Thymus (tissue), 11 donors: ENCODE data around the gene SV2A. TPM values are rescaled to one million over a fixed set of nuclear protein-coding genes. Genes with fewer than 3 reads are reported as not detected.
"Not testable (repeated sequence)": the region's sequence is repeated elsewhere in the genome, so short reads cannot be mapped to it uniquely, and the experiment has no call there.

Experiments used
- DNase-seq, 9 donors: peaks; one replicate each; pipeline ENCODE4 v3.0.0-alpha.2; 2013; ENCODE audit warnings: low spot score in 9 of 9, low read depth in 6 of 9, missing footprints in 1 of 9
- H3K27ac ChIP-seq, 2 donors: one replicate each; pipeline ENCODE4 v1.5.1; 2013; ENCODE audit warnings: control low read depth in 1 of 2, low read depth in 1 of 2, low read length in 1 of 2, mild to moderate bottlenecking in 1 of 2, moderate library complexity in 1 of 2
- H3K27me3 ChIP-seq, 2 donors: one replicate each; pipeline ENCODE4 v1.5.1; 2013; ENCODE audit warnings: low read length in 1 of 2; ENCODE audit not compliant: control insufficient read depth in 2 of 2, insufficient read depth in 1 of 2
- H3K36me3 ChIP-seq, 2 donors: one replicate each; pipeline ENCODE4 v1.5.1; 2013; ENCODE audit warnings: low read length in 1 of 2, mild to moderate bottlenecking in 1 of 2, moderate library complexity in 1 of 2; ENCODE audit not compliant: control insufficient read depth in 2 of 2, insufficient read depth in 2 of 2
- H3K4me1 ChIP-seq, 2 donors: one replicate each; pipeline ENCODE4 v1.5.1; 2013; ENCODE audit warnings: low read length in 2 of 2; ENCODE audit not compliant: control insufficient read depth in 2 of 2, insufficient read depth in 2 of 2
- H3K4me3 ChIP-seq, 2 donors: one replicate each; pipeline ENCODE4 v1.5.1; 2013; ENCODE audit warnings: low read length in 2 of 2, control low read depth in 1 of 2, mild to moderate bottlenecking in 1 of 2
- H3K9me3 ChIP-seq, 2 donors: one replicate each; pipeline ENCODE4 v1.5.1; 2013; ENCODE audit warnings: low read length in 1 of 2, mild to moderate bottlenecking in 1 of 2; ENCODE audit not compliant: control insufficient read depth in 2 of 2, insufficient read depth in 1 of 2
- WGBS: extraction: QIAGEN DNeasy Blood & Tissue Kit; methylation state at CpG from one replicate; pipeline ENCODE4 v1.1.7; 2013; 5-methylcytosine and 5-hydroxymethylcytosine counted together
- polyA plus RNA-seq: library from polyadenylated mRNA; stranded (reverse); fragments of 200-250 nt; gene quantifications from one replicate; pipeline ENCODE4 v1.2.3, GENCODE V29; 2013
- total RNA-seq: library from RNA; stranded (reverse); fragments of 120-200 nt; gene quantifications from one replicate; pipeline ENCODE4 v1.2.4, GENCODE V29; 2013
- donor health status: healthy.

The SV2A gene
- total and polyA plus RNA-seq, 2 donors, result 1.8 to 2.0 TPM

DNA sequence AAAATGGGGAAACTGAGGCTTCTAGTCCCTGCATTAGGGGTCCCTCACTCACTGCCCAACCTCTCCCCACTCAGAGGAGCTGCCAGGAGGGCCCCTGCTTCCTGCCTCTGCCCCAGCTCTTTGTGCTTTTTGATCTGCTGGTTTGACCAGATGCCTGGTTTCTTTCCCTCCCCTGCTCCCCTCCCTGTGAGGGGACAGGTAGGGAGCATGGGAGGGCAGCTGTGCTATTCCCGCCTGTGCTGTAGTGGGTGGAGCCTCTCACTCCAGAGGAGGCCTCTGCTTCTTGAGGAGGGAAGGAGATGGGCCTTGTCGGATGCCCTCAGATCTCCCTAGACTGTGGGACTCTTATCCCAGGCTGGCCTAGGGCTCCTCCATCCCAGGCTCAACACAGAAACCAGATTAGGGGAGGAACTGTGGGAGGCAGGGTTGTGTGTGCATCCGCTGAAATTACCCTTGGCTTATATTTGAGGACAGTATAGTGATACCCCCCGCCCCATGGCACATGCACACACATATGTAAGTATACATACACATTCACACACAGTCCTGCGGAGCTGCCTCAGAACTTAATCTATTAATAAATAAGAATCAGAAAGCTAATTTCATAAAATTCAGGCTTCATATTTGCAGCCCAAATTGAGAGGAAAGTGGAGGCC lies 13.7 kb downstream of the SV2A start:
- WGBS, result 97% methylated on average over 5 of the region's 5 CpGs
- H3K9me3 ChIP-seq, result no peaks in the 10 kb centered on the region
- H3K27ac ChIP-seq, result no peak overlapping the region
- no peak overlapping the region for H3K4me3 ChIP-seq
- H3K4me1 ChIP-seq, result peaks cover 9 to 13% of the 10 kb centered on the region in 2 donors
- DNase-seq, result no peak
- H3K27me3 ChIP-seq, result no peaks in the 10 kb centered on the region
- H3K36me3 ChIP-seq, result peaks cover 13 to 14% of the 10 kb centered on the region in 2 donors

DNA sequence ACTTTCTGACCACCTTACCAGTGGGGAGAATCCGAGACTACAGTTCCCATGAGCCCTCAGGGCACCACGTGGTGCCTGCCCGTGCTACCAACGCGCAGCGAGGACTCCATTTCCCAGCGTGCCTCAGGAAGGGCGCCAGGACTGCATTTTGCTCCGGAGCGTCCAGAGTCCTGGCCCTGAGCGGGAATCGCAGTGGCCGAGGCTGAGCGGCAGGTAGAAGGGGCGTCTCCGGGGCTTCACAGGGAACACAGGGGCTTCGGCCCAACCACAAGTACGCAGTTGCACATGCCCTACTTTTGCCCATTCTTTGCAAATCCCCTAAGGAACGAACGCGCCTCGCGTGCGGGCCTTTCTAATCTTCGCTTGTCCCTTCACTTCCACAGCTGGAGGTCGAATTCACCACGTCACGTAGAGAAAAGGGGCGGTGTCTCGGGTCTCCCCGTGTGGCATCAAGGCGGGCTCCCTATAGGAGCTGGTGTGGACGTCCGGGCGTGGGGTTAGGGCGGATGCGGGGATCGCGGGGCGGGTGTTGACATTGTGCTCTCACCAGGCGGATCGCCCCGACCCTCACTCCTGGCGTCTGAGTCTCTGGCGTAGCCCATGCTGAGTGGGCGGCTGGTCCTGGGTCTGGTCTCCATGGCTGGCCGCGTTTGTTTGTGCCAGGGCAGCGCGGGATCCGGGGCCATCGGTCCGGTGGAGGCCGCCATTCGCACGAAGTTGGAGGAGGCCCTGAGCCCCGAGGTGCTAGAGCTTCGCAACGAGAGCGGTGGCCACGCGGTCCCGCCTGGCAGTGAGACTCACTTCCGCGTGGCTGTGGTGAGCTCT lies 18.0 kb downstream of the SV2A start, which contains the start of gene BOLA1:
Gene BOLA1, plus strand, starts transcription at position 109 of the 825 bp plus-strand sequence. Its CDS starts 492 bp downstream, at position 601.
- 14% methylated on average over 65 of the region's 65 CpGs for WGBS
- peak; percentile 73 to 92 (median 80) for DNase-seq
- Histone ChIP-seq H3K27me3 (no peaks in the 10 kb centered on the region), H3K27ac (peak within 1 kb of the TSS; percentile 80 to 82), H3K9me3 (no peaks in the 10 kb centered on the region), H3K4me1 (peaks cover 10 to 14% of the 10 kb centered on the region in 2 donors), H3K4me3 (peak within 1 kb of the TSS; percentile 82 to 96), H3K36me3 (peaks cover 0 to 8% of the 10 kb centered on the region in 2 donors)

DNA sequence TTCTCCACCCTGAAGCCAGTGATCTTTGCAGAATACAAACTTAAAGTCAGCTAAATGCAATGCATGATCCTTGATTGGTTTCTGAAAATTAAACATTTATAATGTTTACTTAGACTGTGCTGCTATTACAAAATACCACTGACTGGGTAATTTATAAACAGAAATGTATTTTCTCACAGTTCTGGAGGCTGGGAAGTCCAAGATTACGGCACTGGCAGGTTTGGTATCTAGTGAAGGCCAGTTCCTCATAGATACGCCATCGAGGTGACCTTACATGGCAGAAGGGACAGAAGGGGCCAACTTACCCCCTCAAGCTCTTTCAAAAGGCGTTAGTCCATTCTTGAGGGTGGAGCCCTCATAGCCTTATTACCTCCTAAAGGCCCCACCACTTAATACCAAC lies 21.1 kb downstream of the SV2A start:
- Histone ChIP-seq H3K27ac (no peak overlapping the region), H3K4me3 (no peak overlapping the region), H3K27me3 (no peaks in the 10 kb centered on the region), H3K9me3 (no peaks in the 10 kb centered on the region), H3K36me3 (no peaks in the 10 kb centered on the region), H3K4me1 (peaks cover 10 to 14% of the 10 kb centered on the region in 2 donors)
- no peak for DNase-seq
- WGBS, result 84% methylated on average over 4 of the region's 4 CpGs

DNA sequence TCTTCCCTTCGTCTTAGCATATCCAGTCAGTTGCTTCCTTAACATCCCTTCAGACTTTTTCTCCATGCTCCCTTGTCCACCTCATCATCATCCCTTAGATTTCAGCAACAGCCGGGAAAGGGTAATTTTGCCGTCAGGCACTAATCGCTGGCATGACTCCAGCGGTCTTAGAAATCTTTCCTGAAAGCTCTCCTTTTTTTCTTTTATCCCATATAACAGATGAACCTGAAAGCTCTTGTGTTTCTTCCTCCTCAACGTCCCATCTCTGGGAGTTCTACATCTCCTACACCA lies 28.7 kb downstream of the SV2A start:
- 62% methylated on average over 6 of the region's 6 CpGs for WGBS
- H3K27ac ChIP-seq, result peak overlapping the region; percentile 96 to 98
- peak overlapping the region; percentile 49 to 71 for H3K4me3 ChIP-seq
- no peaks in the 10 kb centered on the region for H3K9me3 ChIP-seq
- no peaks in the 10 kb centered on the region for H3K36me3 ChIP-seq
- H3K4me1 ChIP-seq, result peaks cover 5 to 30% of the 10 kb centered on the region in 2 donors
- no peaks in the 10 kb centered on the region for H3K27me3 ChIP-seq
- no peak for DNase-seq

DNA sequence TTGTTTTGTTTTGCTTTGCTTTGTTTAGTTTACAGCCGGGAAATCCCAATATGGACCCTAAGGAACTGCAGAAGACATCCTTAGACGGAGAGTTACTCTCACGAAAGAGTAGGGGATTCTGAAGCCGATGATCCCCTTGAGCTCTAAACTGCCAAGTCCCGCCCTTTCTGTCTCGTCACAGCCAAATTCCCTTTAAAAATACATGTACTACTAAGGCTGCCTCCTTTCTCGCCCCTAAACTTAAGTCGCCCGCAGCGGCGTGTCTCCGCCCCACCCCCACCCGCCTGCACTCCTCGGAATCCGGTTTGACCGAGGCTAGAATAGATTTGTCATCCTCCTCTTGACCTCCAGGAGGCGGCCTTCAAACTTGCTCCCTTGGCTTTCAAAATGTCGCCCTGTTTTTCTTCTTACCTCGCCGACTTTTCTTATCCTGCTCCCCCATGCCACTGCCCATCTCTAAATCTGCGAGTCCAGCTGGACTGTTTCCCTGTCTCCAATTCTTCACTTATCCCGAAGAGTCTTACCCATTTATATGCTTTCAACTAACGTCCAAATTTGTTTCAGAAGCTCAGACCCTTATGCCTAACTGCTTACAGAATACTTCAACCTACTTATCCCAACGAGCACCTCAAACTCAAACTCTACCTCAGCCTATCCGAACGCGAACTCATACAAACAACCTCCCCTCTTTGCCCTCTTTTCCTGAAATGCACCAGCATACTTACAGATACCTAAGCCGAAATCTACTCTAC lies 29.2 kb downstream of the SV2A start:
- Histone ChIP-seq H3K27me3 (no peaks in the 10 kb centered on the region), H3K27ac (peak overlapping the region; percentile 96 to 98), H3K4me3 (peak overlapping the region; percentile 49 to 71), H3K36me3 (no peaks in the 10 kb centered on the region), H3K4me1 (peaks cover 10 to 35% of the 10 kb centered on the region in 2 donors), H3K9me3 (no peaks in the 10 kb centered on the region)
- peak; percentile 68 to 94 (median 80) for DNase-seq
- 7% methylated on average over 28 of the region's 28 CpGs for WGBS

DNA sequence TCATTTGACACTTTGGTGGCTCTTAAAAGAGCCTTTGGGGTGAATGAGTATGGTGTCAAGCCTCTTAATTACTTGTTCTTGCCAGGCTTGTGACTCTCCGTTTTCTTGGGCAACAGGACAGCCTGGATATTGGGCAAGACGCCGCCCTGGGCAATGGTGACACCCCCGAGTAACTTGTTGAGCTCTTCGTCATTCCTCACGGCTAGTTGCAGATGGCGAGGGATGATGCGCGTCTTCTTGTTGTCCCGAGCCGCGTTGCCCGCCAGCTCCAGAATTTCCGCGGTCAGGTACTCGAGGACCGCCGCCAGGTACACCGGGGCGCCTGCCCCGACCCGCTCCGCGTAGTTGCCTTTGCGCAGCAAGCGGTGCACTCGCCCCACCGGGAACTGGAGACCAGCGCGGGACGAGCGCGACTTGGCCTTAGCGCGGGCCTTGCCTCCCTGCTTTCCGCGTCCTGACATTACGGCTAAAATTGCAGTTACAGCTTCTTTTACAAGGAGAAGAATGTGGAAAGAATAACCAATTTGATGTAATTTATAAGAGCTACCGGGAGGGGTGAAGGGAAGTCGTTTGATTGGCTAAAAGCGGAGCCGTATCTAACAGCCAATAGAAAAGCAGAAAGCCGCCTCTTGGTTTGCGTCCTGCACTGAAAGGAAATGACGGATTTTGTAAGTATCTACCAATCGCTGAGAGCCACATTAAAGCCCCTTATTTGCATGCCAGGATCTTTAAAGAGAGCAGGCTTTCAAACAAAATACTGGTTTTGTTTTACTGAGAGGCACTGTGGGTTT lies 30.0 kb downstream of the SV2A start:
- peaks cover 15 to 36% of the 10 kb centered on the region in 2 donors for H3K4me1 ChIP-seq
- no peaks in the 10 kb centered on the region for H3K27me3 ChIP-seq
- DNase-seq, result peak; percentile 85 to 99 (median 95)
- peak overlapping the region; percentile 71 to 76 for H3K4me3 ChIP-seq
- H3K9me3 ChIP-seq, result no peaks in the 10 kb centered on the region
- H3K36me3 ChIP-seq, result no peaks in the 10 kb centered on the region
- under 1% methylated on average over 46 of the region's 46 CpGs for WGBS
- H3K27ac ChIP-seq, result peak overlapping the region; percentile 96 to 100

DNA sequence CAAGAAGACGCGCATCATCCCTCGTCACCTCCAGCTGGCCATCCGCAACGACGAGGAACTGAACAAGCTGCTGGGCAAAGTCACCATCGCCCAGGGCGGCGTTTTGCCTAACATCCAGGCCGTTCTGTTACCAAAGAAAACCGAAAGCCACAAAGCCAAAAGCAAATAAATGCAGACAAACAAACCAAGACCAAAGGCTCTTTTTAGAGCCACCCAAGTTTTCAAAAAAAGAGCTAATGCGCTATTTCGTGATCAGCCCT lies 30.5 kb downstream of the SV2A start:
- Histone ChIP-seq H3K27ac (peak overlapping the region; percentile 96 to 100), H3K4me3 (peak overlapping the region; percentile 71 to 76), H3K4me1 (peaks cover 15 to 37% of the 10 kb centered on the region in 2 donors)
- not testable (repeated sequence) for H3K9me3 ChIP-seq, DNase-seq, H3K27me3 ChIP-seq, H3K36me3 ChIP-seq
- WGBS, result under 1% methylated on average over 12 of the region's 13 CpGs

DNA sequence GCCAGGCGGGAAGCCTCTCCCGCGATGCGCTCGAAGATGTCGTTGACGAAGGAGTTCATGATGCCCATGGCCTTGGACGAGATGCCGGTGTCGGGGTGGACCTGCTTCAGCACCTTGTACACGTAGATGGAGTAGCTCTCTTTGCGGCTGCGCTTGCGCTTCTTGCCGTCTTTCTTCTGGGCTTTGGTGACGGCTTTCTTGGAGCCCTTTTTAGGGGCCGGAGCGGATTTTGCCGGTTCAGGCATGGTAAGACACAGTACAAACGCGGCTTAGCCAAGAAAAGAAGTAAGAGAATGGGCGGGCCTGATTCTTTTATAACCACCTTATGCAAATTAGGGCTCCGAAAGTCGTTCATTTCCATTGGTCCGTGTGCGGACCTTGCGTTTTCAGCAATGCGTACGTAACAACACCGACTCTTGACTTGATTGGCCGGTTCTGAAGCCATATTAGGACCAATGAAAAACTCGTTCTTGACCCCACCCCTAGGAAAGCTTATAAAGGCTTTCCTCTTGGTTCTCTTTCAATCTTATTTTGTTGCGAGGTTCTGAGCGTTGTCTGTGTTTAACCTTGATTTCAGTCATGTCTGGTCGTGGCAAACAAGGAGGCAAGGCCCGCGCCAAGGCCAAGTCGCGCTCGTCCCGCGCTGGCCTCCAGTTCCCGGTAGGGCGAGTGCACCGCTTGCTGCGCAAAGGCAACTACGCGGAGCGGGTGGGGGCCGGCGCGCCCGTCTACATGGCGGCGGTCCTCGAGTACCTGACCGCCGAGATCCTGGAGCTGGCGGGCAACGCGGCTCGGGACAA lies 31.0 kb downstream of the SV2A start:
- Histone ChIP-seq H3K4me3 (peak overlapping the region; percentile 71 to 76), H3K27ac (peak overlapping the region; percentile 96 to 100), H3K9me3 (no peaks in the 10 kb centered on the region), H3K27me3 (no peaks in the 10 kb centered on the region), H3K4me1 (peaks cover 15 to 38% of the 10 kb centered on the region in 2 donors), H3K36me3 (no peaks in the 10 kb centered on the region)
- DNase-seq, result peak; percentile 93 to 100 (median 98)
- WGBS, result under 1% methylated on average over 62 of the region's 62 CpGs
